HUES6 (cell line): ENCODE results near the gene EPG5.
"Not testable (repeated sequence)": the region's sequence is repeated elsewhere in the genome, so short reads cannot be mapped to it uniquely, and the experiment has no call there.

ENCODE experiments used
- H3K27ac ChIP-seq: 2 replicates; pipeline ENCODE4 v1.7.0; 2013; ENCODE audit warnings: low read depth, mild to moderate bottlenecking, low read length, inconsistent platforms
- H3K27me3 ChIP-seq: 2 replicates; pipeline ENCODE4 v1.6.1; 2013; ENCODE audit warnings: low read length; ENCODE audit not compliant: control insufficient read depth, insufficient read depth
- H3K36me3 ChIP-seq: 2 replicates; pipeline ENCODE4 v1.6.1; 2013; ENCODE audit warnings: low read length; ENCODE audit not compliant: control insufficient read depth, insufficient read depth
- H3K4me1 ChIP-seq: 2 replicates; pipeline ENCODE4 v1.6.1; 2013; ENCODE audit warnings: low read length; ENCODE audit not compliant: control insufficient read depth, insufficient read depth
- H3K4me3 ChIP-seq: 2 replicates; pipeline ENCODE4 v1.5.1; 2013; ENCODE audit warnings: low read depth, low read length
- H3K9ac ChIP-seq: one replicate; pipeline ENCODE4 v1.6.1; 2013; ENCODE audit warnings: mild to moderate bottlenecking, low read length
- H3K9me3 ChIP-seq: 2 replicates; pipeline ENCODE4 v1.6.1; 2013; ENCODE audit warnings: low read depth, low read length; ENCODE audit not compliant: control insufficient read depth, insufficient read depth

EPG5 gene

GRCh38 chr18:45807144-45807543 lies 160.0 kb downstream of the EPG5 start:
- not testable (repeated sequence) for H3K27me3 ChIP-seq, H3K9me3 ChIP-seq, H3K4me3 ChIP-seq, H3K4me1 ChIP-seq, H3K9ac ChIP-seq, H3K36me3 ChIP-seq, H3K27ac ChIP-seq

GRCh38 chr18:45806226-45806625 lies 160.9 kb downstream of the EPG5 start:
- Histone ChIP-seq H3K27me3 (no peaks in the 10 kb centered on the region), H3K9me3 (peaks cover 13% of the 10 kb centered on the region), H3K36me3 (no peaks in the 10 kb centered on the region), H3K4me1 (0 out of 2 replicates have a peak, but pooled peaks cover 6% of the 10 kb centered on the region), H3K27ac (no peak overlapping the region), H3K9ac (no peak overlapping the region), H3K4me3 (no peak overlapping the region)

GRCh38 chr18:45805551-45805950 lies 161.6 kb downstream of the EPG5 start:
- no peaks in the 10 kb centered on the region for H3K36me3 ChIP-seq
- H3K4me3 ChIP-seq, result no peak overlapping the region
- H3K27me3 ChIP-seq, result no peaks in the 10 kb centered on the region
- 0 out of 2 replicates have a peak, but pooled peaks cover 6% of the 10 kb centered on the region for H3K4me1 ChIP-seq
- H3K9ac ChIP-seq, result no peak overlapping the region
- peaks cover 15% of the 10 kb centered on the region for H3K9me3 ChIP-seq
- H3K27ac ChIP-seq, result no peak overlapping the region

- no peak overlapping the region for H3K9ac ChIP-seq
- H3K4me3 ChIP-seq, result no peak overlapping the region
- H3K36me3 ChIP-seq, result no peaks in the 10 kb centered on the region
- no peaks in the 10 kb centered on the region for H3K27me3 ChIP-seq
- no peak overlapping the region for H3K27ac ChIP-seq
- 0 out of 2 replicates have a peak, but pooled peaks cover 6% of the 10 kb centered on the region for H3K4me1 ChIP-seq
- H3K9me3 ChIP-seq, result peaks cover 20% of the 10 kb centered on the region
Observed at GRCh38 chr18:45802814-45803492, 164.2 kb downstream of the EPG5 start.

GRCh38 chr18:45801416-45802004 lies 165.6 kb downstream of the EPG5 start:
- Histone ChIP-seq H3K27ac (no peak overlapping the region), H3K9ac (no peak overlapping the region), H3K4me3 (no peak overlapping the region), H3K9me3 (peaks cover 20% of the 10 kb centered on the region), H3K4me1 (0 out of 2 replicates have a peak, but pooled peaks cover under 1% of the 10 kb centered on the region), H3K36me3 (no peaks in the 10 kb centered on the region), H3K27me3 (no peaks in the 10 kb centered on the region)
